Measurements from ENCODE around the gene C2CD4D.

Gene C2CD4D

DNA sequence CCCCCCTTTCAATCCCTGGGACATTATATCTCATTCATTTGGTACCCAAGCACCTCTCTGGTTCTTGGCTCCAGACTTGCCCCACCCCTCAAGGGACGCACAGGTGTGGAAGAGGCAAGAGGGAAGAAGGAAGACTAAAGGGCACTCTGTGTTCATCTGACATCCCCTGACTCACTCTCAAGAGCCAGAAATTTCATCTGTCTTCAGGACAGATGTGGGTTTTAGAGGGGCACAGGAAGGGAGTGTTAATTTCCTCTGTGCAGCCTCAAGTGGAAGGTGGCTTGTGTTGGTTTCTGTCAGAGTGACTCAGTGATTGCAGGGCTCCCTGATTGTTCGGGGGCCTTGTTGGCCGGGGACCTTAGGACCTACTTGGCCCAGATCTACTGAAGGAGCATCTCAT, 2.4 kb downstream of the C2CD4D start:
- TF ChIP-seq, protein P1, sequence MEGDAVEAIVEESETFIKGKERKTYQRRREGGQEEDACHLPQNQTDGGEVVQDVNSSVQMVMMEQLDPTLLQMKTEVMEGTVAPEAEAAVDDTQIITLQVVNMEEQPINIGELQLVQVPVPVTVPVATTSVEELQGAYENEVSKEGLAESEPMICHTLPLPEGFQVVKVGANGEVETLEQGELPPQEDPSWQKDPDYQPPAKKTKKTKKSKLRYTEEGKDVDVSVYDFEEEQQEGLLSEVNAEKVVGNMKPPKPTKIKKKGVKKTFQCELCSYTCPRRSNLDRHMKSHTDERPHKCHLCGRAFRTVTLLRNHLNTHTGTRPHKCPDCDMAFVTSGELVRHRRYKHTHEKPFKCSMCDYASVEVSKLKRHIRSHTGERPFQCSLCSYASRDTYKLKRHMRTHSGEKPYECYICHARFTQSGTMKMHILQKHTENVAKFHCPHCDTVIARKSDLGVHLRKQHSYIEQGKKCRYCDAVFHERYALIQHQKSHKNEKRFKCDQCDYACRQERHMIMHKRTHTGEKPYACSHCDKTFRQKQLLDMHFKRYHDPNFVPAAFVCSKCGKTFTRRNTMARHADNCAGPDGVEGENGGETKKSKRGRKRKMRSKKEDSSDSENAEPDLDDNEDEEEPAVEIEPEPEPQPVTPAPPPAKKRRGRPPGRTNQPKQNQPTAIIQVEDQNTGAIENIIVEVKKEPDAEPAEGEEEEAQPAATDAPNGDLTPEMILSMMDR (IDR thresholded peaks at IDR 0.05; ENCODE audit: extremely low read depth, insufficient read depth, missing control alignments), result no peak
- DNase-seq (ENCODE audit: low spot score), result peak; percentile 58
- in situ Hi-C loops (cut with MboI; ENCODE audit: low pct_unique_long_range_greater_than_20kb, low sequenced_read_pairs, unreplicated experiment), result no loop called here

DNA sequence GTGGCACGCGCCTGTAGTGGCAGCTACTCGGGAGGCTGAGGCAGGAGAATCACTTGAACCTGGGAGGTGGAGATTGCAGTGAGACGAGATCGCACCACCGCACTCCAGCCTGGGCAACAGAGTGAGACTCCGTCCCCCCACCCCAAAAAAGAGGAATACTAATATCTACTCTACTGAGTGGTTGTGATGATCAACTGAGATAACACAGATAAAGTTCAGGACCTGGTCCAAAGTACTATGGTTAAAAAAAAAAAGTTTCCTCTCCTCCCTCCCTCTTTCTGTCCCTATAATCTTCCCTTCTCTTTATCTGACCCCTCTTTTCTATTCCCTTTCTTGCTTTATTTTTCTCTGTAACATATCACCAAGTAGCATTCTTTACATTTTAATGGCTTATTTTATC, 4.0 kb downstream of the C2CD4D start:
- in situ Hi-C loops (cut with MboI; ENCODE audit: low pct_unique_long_range_greater_than_20kb, low sequenced_read_pairs, unreplicated experiment), result no loop called here
- DNase-seq (ENCODE audit: low spot score), result no peak
- TF ChIP-seq, protein P1 (IDR thresholded peaks at IDR 0.05; ENCODE audit: extremely low read depth, insufficient read depth, missing control alignments), result no peak

DNA sequence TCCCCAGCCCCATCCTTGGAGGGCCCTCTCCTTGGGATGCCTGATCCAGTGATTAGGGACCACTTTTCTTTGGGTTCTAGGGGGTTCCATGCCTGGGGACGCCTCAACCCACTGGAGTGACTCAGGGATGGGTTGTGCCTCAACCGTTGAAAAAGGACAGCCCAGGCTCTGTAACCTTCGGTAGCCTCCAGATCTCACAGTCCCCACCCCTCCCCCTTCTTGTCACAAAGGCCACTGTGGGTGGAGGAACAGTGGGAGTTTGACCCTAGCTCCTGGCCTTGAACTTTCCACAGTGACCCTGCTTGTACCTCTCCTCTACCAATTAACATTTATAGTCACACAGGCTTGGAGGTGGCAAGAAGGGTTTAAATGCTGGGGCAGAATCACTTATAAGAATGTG, 5.4 kb downstream of the C2CD4D start:
- DNase-seq (ENCODE audit: low spot score), result no peak
- TF ChIP-seq, protein P1 (IDR thresholded peaks at IDR 0.05; ENCODE audit: extremely low read depth, insufficient read depth, missing control alignments), result no peak
- in situ Hi-C loops (cut with MboI; ENCODE audit: low pct_unique_long_range_greater_than_20kb, low sequenced_read_pairs, unreplicated experiment), result no loop called here

DNA sequence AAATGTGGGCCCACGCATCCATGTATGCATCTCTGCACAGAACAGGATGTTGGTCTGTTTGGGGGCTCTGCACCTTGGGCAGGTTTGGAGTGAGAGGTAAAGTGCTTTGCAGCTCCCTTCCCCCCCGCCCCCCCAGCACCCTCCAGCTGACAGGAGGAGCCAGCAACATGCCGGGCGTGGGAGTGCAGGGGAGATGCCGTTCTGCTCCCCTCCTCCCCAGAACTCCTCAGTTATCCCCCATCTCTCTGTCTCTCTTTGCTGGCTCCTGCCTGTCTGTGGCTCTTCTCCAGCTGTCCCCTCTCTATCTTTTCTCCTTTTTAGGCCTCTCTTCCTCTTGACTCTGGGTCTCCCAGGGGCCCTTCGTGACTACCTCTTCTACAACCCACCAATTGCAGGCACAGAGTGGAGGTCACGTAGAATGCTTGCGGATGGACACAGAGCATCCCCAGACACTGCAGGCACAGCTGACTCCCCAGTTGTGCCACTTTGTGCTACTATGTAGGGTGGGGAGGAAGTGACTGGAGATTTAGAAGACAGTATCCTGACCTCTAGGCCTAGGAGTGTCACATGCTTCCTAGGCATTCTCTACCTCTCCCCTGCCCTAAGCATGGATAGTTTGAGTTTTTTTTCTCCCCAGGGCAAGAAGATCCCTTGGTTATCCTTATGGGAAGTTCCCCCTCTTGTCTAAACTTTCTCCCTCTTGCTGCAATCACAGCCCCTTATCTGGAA, 6.3 kb downstream of the C2CD4D start:
- DNase-seq (ENCODE audit: low spot score), result no peak
- in situ Hi-C loops (cut with MboI; ENCODE audit: low pct_unique_long_range_greater_than_20kb, low sequenced_read_pairs, unreplicated experiment), result no loop called here
- TF ChIP-seq, protein P1 (IDR thresholded peaks at IDR 0.05; ENCODE audit: extremely low read depth, insufficient read depth, missing control alignments), result no peak

DNA sequence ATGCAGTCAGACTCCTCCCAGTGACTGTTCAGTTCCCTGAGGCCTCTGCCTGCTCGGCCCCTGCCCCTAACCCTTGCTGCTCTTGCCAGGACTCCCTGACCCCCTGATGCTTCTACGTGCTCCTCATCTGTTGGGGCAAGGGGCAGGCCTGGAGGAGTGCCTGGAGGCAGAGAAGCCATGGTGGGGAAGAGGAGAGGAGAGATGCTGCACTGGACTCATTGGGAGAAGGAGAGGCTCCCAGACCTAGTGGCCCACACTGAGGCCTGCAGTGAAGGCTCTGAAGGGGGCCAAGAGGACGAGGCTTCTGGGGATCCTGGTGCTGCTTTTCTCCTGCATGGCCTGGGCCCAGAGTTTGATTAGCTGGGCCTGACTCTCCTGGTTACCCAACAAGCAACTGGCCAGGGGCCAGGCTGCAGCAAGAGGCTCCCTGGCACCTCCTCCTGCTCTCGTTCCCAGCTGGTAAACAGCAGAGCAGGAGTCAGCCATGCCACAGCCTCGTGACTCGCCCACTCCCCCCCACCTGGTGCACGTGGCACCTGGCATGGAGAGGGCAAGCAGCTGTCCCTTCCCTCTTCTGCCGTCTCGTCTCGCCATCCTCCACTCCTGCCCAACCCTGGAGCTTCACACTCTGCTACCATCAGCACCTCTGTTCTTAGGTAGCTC, 7.2 kb downstream of the C2CD4D start:
- DNase-seq (ENCODE audit: low spot score), result no peak
- TF ChIP-seq, protein P1 (IDR thresholded peaks at IDR 0.05; ENCODE audit: extremely low read depth, insufficient read depth, missing control alignments), result no peak
- in situ Hi-C loops (cut with MboI; ENCODE audit: low pct_unique_long_range_greater_than_20kb, low sequenced_read_pairs, unreplicated experiment), result no loop called here

DNA sequence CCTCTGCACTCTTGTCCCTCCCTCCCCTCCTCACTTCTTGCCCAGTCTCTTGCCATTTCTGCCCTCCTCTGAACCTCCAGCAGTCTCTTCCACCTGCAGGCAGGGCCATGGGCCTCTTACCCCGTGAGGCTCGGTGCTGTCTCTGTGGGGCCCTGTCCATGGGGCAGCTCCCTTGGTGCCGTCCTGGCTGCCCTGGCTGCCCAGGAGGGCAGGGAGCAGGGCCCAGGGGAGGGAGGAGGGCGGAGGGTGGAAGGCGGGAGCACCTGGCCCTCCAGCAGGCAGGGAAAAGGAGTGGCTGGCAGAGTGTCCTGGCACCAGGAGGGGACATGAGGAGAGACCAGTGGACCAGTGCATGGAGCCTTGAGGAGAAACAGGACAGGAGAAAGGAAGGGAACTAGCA, 8.0 kb downstream of the C2CD4D start, which contains the start of gene RORC:
TSS of gene RORC (minus strand) at position 198 of the 400 bp plus-strand sequence. CDS start at position 160, 38 bp downstream.
- in situ Hi-C loops (cut with MboI; ENCODE audit: low pct_unique_long_range_greater_than_20kb, low sequenced_read_pairs, unreplicated experiment), result no loop called here
- no peak for DNase-seq (ENCODE audit: low spot score)

More for the DNA sequence above, 8.0 kb downstream of the C2CD4D start, which contains the start of gene RORC:
- TF ChIP-seq, protein P1 (IDR thresholded peaks at IDR 0.05; ENCODE audit: extremely low read depth, insufficient read depth, missing control alignments), result no peak
